ENCODE data around the gene HRH2.

DNA sequence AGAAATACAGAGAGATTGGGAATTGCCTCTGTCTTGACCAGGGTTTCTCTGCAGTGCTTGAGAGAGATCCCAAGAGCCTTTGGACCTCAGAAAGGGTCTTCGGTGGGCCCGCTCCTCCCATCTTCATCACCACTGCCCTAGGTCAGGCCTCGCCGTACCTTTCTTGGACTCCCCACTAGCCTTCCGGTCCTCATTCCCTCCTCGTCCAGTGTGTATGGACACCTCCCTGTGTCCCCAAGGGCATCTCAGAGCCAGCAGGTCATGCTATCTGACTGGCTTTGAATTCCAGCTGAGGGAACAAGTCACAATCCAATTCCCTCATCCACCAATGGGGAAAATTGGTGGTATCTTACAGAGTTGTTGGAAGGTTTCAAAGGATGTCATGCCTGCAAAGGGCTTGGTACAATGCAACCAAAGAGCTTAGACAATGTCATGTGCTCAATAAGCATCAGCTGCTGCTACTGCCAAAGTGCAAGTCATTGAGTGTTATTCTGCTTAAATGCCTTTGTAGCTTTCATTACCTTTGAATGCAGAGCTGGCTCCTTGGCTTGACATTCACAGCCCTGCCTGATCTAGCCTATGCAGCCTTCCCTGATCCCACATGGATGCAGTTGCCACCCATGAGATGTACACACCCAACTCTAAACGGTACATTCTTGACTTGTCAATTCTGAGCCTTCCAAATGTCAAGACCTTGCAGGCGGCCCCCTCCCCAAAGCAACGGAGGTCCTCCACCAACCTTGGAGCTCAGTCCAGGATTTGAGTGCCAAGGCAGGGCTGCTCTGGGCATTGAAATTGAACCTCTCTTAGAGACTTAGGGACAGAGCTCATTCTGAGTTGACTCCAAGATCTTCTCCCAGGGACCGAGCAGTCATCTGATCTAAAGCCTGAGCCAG, 58.0 kb downstream of the HRH2 start:
- TF ChIP-seq CTCF (IDR thresholded peaks at IDR 0.05): no peak
- TF ChIP-seq POLR2A (IDR thresholded peaks at IDR 0.05): no peak
